Thoracic aorta (tissue), 2 donors: ENCODE measurements around the gene IQSEC1. TPM values are rescaled to one million over a fixed set of nuclear protein-coding genes. Genes with fewer than 3 reads are reported as not detected.

Source experiments
- ATAC-seq: fragments of 150-250 bp; one replicate; pipeline ENCODE4 v1.8.0; 2017; ENCODE audit warnings: low read depth; ENCODE audit not compliant: insufficient number of reproducible peaks, low FRiP score
- DNase-seq: peaks from one replicate; pipeline ENCODE4 v3.0.0-alpha.2; 2020; ENCODE audit warnings: low spot score
- H3K27ac ChIP-seq, 2 donors: fragments of 200-600 bp; sonication (generic); 1 replicate in 1 of 2; 2 replicates in 1 of 2; pipeline ENCODE4 v1.5.1; 2016; ENCODE audit warnings: mild to moderate bottlenecking in 2 of 2, moderate library complexity in 2 of 2
- H3K27me3 ChIP-seq: fragments of 200-600 bp; sonication (generic); replicated peaks from 2 replicates; pipeline ENCODE4 v1.6.0; 2016; ENCODE audit warnings: mild to moderate bottlenecking; ENCODE audit not compliant: insufficient read depth
- H3K36me3 ChIP-seq: fragments of 200-600 bp; sonication (generic); one replicate; pipeline ENCODE4 v1.5.1; 2016
- H3K4me1 ChIP-seq, 2 donors: fragments of 200-600 bp; sonication (generic); 1 replicate in 1 of 2; 2 replicates in 1 of 2; pipeline versions ENCODE4 v1.5.1 to v1.6.0; 2016; ENCODE audit warnings: low read depth in 2 of 2, mild to moderate bottlenecking in 1 of 2; ENCODE audit not compliant: control insufficient read depth in 1 of 2
- H3K4me3 ChIP-seq: fragments of 200-600 bp; sonication (generic); 2 replicates; pipeline ENCODE4 v1.5.1; 2016; ENCODE audit warnings: mild to moderate bottlenecking
- H3K9me3 ChIP-seq: fragments of 200-600 bp; sonication (generic); 2 replicates; pipeline ENCODE4 v1.5.1; 2016
- total RNA-seq, 2 donors: library from RNA; depleted of rRNA; stranded (reverse); fragments of >200 nt; gene quantifications; one replicate each; pipeline versions ENCODE4 v1.1.0 to v1.2.3, GENCODE V29; 2016
- TF ChIP-seq, protein P1 (sequence below): fragments of 200-600 bp; sonication (generic); IDR thresholded peaks from one replicate; pipeline ENCODE4 v1.5.1; 2019; ENCODE audit warnings: antibody characterized with exemption

IQSEC1 gene
- total RNA-seq, 2 donors from 2014 or later = 93.6 to 121 TPM

GRCh38 chr3:12922881-12923431, 150.3 kb downstream of the IQSEC1 start:
- Histone ChIP-seq H3K4me3 (no peak overlapping the region), H3K27me3 (no peaks in the 10 kb centered on the region), H3K9me3 (no peaks in the 10 kb centered on the region), H3K27ac (no peak overlapping the region), H3K36me3 (peaks cover 65% of the 10 kb centered on the region), H3K4me1 (peaks cover 5 to 15% of the 10 kb centered on the region in 2 donors)
- no peak for ATAC-seq
- TF ChIP-seq, protein P1, sequence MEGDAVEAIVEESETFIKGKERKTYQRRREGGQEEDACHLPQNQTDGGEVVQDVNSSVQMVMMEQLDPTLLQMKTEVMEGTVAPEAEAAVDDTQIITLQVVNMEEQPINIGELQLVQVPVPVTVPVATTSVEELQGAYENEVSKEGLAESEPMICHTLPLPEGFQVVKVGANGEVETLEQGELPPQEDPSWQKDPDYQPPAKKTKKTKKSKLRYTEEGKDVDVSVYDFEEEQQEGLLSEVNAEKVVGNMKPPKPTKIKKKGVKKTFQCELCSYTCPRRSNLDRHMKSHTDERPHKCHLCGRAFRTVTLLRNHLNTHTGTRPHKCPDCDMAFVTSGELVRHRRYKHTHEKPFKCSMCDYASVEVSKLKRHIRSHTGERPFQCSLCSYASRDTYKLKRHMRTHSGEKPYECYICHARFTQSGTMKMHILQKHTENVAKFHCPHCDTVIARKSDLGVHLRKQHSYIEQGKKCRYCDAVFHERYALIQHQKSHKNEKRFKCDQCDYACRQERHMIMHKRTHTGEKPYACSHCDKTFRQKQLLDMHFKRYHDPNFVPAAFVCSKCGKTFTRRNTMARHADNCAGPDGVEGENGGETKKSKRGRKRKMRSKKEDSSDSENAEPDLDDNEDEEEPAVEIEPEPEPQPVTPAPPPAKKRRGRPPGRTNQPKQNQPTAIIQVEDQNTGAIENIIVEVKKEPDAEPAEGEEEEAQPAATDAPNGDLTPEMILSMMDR = no peak
- no peak for DNase-seq

- H3K9me3 ChIP-seq = no peaks in the 10 kb centered on the region
- H3K27me3 ChIP-seq = no peaks in the 10 kb centered on the region
- H3K27ac ChIP-seq = no peak overlapping the region
- DNase-seq = no peak
- H3K36me3 ChIP-seq = peaks cover 67% of the 10 kb centered on the region
- H3K4me3 ChIP-seq = no peak overlapping the region
- TF ChIP-seq, protein P1 = no peak
- peaks cover 3 to 11% of the 10 kb centered on the region in 2 donors for H3K4me1 ChIP-seq
- no peak for ATAC-seq
Measured at GRCh38 chr3:12922306-12922705, 150.9 kb downstream of the IQSEC1 start.

GRCh38 chr3:12921736-12922135, 151.5 kb downstream of the IQSEC1 start:
- DNase-seq (no peak), ATAC-seq (no peak)
- H3K9me3 ChIP-seq = no peaks in the 10 kb centered on the region
- H3K27me3 ChIP-seq = no peaks in the 10 kb centered on the region
- no peak overlapping the region for H3K27ac ChIP-seq
- H3K4me1 ChIP-seq = peaks cover 0 to 6% of the 10 kb centered on the region in 2 donors
- TF ChIP-seq, protein P1 = no peak
- H3K4me3 ChIP-seq = no peak overlapping the region
- peaks cover 67% of the 10 kb centered on the region for H3K36me3 ChIP-seq

DNA sequence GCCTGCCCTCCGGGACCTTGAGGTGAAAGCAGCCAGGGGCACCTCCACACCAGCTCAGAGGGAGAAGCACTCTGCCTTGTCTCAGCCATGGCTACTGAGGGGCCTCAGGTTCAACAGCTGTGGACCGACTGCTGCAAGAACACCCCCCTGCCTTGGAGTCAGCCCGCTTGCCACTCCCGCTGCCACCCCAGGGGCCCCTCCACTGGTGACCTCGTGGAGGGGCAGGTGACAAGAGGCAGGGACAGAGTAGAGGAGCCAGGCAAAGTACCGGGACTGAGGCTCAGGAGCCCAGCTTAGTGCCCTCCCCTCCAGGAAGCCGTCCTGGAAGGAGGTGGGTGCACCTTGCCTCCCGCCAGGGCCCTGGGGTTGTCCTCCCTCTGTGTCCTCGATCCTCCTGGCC, 152.3 kb downstream of the IQSEC1 start:
- peaks cover 65% of the 10 kb centered on the region for H3K36me3 ChIP-seq
- H3K9me3 ChIP-seq = no peaks in the 10 kb centered on the region
- ATAC-seq = no peak
- H3K4me1 ChIP-seq = no peaks in the 10 kb centered on the region
- no peaks in the 10 kb centered on the region for H3K27me3 ChIP-seq
- H3K27ac ChIP-seq = no peak overlapping the region
- no peak overlapping the region for H3K4me3 ChIP-seq
- no peak for DNase-seq
- TF ChIP-seq, protein P1 = no peak

- Histone ChIP-seq H3K36me3 (peaks cover 63% of the 10 kb centered on the region), H3K27ac (no peak overlapping the region), H3K9me3 (no peaks in the 10 kb centered on the region), H3K4me3 (no peak overlapping the region), H3K4me1 (no peaks in the 10 kb centered on the region), H3K27me3 (no peaks in the 10 kb centered on the region)
- TF ChIP-seq, protein P1 = no peak
- ATAC-seq = no peak
- DNase-seq = no peak
Measured at GRCh38 chr3:12919205-12919604, 154.0 kb downstream of the IQSEC1 start.
